NCI-H2081 (cell line): ENCODE measurements around the gene S100A4.

ENCODE experiments used
- DNase-seq, 2 experiments: peaks; one replicate each; lab custom pipeline; 2025; lab: John Stamatoyannopoulos, UW

S100A4 gene

DNA sequence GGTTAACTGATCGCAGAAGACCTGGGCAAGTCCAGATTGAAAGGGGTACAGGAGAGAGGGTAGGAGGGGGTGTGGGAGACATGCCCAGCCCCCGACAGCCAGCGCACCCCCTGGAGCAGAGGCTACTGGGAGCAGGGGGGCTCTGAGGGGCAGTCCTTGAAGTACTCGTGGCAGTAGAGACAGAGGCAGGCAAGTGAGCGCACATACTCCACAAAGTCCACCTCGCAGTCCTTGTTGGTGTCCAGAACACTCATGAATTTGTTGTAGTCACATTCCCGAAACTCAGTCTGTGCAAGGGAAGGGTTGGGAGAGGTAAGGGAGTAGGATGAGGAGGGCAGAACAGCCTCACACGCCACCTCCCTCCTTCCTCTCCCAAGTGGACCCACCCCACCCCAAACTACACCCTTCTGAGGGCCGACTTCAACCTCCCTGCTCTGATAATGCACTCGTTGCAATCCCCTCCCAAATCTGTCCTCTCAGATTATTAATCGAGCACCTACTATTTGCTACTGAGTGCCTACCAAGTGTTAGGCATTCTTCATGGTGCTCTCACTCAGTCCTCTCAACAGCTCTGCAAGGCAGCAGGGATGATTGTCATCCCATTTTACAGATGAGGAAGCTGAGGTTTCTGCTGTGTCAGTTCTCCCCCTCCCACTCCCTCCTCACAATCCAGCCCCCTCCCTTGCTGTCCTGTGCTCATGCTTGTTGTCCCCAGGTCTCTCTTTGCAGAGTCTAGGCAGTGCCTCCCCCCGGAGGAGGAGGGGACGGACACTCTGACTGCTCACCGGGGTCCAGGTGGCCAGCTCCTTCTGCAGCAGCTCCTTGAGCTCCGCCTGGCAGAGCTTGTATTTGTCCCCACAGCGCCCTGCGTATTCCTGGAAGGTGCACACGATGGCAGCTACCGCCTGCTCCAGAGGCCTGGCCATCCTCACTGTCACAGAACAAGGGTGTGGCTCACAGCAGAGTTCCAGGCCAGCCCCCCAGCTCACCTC, 2.2 kb upstream of the S100A4 start:
- no peak for DNase-seq

GRCh38 chr1:153546796-153547559, 1.4 kb upstream of the S100A4 start:
- DNase-seq, result no peak

DNA sequence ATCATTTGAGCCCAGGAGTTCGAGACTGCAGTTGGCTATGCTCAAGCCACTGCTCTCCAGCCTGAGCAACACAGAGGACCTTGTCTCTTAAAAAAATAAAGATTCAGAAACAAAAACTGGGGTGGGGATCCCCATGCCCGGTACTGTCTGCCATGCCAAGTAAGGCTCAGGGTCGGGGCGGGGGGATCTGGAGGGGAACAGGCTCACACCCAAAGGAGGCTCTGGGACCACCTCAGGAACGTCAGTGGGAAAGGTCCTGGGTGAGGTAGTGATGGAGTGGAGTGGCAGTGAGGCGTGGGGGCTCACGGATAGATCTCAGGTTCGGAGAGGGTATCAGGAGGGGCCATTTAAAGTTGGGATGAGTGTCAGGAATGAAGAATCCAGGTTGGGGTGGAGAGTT, 765 bp upstream of the S100A4 start:
- DNase-seq, result no peak

- no peak for DNase-seq
Observed at GRCh38 chr1:153544453-153545066, 1.0 kb downstream of the S100A4 start.

DNA sequence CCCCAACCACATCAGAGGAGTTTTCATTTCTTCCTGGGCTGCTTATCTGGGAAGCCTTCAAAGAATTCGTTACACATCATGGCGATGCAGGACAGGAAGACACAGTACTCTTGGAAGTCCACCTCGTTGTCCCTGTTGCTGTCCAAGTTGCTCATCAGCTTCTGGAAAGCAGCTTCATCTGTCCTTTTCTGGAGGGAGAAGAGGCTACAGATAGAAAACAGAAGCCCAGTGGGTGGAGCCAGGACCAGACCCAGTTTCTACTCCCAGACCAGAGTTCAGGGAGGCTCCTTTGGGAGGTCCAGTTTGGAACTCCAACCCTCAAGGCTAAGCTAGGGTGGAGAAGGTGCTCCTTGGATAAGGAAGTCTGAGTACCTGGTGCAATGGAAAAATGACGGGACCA, 1.9 kb downstream of the S100A4 start:
- DNase-seq, result no peak

DNA sequence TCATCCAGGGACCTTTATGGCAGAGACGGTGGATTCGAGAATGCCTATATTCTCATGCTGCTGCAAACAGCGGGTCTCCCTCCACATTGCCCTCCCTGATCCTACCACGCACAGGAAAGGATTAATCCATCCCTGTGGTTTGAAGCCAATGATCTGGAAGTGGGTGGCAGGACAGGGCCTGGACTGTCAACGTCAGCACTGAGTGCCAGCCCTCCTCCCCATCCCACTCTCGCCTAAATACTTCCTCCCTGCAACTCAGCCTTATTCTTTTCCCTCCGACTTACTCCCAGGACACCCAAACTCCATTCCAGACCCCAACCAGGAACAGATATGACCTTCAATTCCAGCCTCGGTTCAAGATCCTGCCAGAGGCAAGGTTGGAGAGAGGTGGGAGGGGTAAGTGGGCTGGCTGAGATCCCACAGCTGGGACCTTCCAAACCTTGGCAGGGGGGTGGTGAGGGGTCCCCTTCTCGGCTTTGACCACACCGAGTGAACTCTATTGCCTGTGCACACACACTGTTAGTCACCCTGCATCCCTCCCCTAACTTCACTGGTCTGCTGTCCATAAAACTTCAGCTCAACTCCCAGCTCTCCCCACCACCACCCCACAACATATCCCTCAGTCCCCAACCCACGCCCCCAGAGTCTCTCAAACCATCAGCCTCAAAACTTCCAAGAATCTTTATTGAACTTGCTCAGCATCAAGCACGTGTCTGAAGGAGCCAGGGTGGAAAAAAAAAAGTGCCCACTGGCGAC, 2.5 kb downstream of the S100A4 start:
- DNase-seq, result no peak

DNA sequence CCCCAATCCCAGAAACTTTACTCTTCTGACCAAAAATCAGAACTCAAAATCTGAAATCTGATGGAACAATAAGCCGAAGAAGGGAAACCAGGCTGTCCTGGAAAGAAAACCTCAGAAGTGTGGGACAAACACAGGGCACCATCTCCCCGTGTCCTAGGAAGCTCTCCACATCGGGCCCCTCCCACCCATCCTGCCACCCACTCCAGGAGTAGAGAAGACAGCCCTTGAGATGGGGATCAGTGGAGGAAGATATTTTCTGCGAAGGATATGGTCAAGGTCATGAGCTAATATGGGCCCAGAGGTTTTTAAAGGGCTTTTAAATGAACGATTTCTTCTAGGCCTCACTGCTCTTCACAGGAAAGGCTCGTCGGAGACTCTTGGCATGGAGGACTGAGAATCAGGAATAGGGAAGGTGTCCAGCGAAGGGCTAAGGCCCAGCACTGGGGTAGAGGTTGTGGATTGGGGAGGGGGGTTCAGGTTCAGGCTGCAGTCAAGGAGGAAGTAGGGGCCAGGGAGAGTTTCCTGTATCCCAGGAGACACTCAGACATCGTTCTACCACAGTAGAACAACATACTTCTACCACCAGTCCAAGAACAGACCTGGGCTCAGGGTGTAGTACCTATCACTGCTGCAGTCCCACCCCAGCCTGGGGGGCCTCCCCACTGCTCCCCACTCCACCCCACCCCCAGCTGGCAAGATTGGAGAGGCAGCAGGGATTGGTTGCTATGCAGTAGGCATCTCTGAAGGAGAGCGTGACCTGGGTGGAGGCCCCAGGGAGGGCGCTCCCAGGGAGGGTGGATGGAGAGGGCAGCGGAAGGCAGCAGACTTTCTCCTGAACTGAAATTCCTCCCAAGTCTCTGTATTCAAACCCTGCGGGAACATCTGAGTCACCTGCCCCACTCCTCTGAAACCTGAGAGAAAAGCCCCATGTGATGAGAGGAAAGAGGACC, 3.7 kb downstream of the S100A4 start:
- DNase-seq, result no peak

GRCh38 chr1:153540394-153541361, 4.9 kb downstream of the S100A4 start, which contains the start of gene S100A5:
Gene S100A5, minus strand, starts transcription at chr1:153540934. Its CDS starts 743 bp downstream, at chr1:153540191.
- no peak for DNase-seq

GRCh38 chr1:153539395-153540093, 6.1 kb downstream of the S100A4 start:
- no peak for DNase-seq

GRCh38 chr1:153538315-153538821, 7.2 kb downstream of the S100A4 start:
- no peak for DNase-seq

- no peak for DNase-seq
Observed at GRCh38 chr1:153537376-153537730, 8.3 kb downstream of the S100A4 start.

DNA sequence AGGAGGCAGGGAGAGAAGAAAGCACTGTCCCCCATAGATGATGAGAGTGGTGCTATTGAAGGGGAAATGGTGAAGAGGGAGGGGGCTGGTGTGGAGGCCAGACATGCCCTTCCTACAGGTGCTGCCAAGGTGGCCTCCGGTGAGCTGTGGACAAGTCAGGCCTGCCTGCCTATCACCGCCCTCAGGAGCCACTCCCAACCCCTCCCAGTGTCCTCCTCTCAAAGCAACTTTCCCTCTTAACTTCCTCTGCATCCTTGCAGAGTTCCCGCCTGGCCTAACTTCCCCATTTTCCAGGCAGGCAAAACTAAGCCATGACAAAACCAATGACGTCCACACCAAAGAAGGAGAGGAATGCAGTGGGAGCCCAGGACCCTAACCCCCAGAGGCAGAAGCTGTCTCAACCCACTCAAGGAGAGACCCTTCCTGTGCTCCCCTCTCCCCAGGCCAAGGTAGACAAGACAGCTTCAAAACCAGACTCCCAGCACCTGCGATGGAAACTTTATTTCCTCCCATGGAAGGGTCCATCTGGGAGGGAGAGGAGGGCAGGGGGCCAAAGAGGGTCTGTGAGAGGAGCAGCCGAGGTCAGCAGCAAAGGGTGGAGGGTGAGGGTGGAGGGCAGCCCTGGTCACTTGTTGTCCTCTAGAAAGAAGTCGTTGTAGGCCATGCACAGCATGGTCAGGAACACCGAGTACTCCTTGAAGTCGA, 8.8 kb downstream of the S100A4 start:
- DNase-seq, result no peak

DNA sequence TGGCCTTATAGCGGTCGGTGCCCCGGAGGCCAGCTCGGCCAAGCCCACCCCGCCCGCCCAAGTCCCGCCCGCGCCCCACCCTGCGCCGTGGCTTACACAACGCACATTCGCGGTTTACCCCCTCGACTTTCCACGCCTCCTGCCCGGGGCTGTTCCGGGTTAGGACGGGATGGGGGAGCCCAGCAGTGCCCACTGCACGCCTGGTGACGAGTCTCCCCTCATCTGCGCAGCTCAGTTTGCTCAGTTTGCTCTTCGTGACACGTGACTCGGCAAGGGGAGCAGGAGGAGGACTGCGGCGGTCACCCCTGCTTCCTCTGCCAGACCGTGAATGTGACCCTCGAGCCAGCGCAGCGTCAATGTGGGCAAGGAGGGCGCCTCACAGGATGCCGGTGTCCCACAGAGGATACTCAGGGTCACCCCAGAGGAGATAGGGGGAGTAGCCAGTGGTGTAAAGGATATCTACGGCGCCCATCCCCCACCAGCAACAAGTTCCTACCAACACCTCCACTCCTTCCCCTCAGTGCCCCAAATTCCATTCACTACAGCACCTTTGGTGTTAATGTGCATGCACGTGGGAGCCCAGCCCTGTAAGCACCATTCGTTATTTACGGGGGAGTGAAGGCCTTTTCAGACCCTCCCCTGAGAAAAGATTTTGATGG, 9.5 kb downstream of the S100A4 start:
- peak; percentile 47 to 77 for DNase-seq

DNA sequence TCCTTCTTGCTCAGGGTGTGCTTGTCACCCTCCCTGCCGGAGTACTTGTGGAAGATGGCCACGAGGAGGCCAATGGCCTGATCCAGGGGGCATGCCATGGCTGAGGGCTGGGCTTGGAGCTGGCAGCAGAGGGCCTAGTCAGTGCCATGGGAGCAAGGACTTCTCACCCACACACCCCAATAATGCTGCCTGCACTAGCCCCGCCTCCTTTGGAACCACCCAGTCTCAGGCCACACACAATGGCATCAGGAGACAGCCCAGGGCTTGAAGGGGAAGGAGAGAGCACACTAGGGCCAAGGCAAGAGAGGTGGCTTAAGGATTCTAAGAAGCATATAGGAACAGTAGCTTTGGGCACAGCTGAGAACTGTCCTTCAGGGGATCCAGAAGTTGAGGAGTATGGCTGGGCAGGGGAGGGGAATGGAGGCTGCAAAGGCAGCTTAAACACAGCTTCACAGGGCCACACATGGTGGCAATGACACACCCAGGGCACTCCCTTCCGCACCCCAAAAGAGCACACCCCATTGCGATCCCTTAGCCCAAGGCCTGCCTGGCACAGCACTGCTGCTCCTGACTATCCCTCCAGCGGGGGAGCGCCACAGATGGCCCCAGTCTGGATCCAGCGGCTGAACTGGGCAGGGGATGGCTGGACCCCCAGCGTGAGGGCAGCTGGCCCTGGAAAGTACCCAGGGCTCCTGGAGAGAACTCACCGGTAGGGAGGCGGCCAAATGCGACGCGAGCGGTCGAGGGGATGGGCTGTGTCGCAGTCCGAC, 10.2 kb downstream of the S100A4 start, which contains the start of gene S100A6:
Gene S100A6, minus strand, starts transcription at position 750 of the 770 bp plus-strand sequence. Its CDS starts 652 bp downstream, at position 98.
- DNase-seq, result no peak

DNA sequence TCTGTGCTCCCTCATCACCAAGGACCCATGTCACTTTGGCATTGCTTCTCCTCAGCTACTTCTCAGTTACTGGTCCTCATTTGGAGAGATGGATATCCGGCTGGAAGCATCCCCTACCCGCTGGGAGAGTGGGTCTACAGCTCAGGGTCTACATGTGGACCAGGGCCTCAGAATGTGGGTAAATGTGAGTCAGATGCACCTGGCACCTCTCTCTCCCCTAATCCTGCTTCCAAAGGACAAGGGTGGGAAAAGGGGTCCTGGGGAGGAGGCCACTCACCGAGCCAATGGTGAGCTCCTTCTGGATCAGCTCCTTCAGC, 10.7 kb downstream of the S100A4 start:
- DNase-seq, result no peak

- peak in 1 of 2 experiments; percentile 20 for DNase-seq
Observed at GRCh38 chr1:153534226-153534924, 11.2 kb downstream of the S100A4 start.
